Activated CD8-positive, alpha-beta memory T cell treated with anti-CD3 and anti-CD28 coated beads, Interleukin-2, amount 10 ng/mL, durations not matched to agents 7 days and 5 days (primary cell): Measurements from ENCODE around the gene EMILIN2. TPM values are rescaled to one million over a fixed set of nuclear protein-coding genes. Genes with fewer than 3 reads are reported as not detected.

Experiments
- ATAC-seq: fragments of 150-1000 bp; cut with Tn5 transposase; one replicate; pipeline ENCODE4 v1.10.0; 2021; ENCODE audit warnings: moderate library complexity
- CTCF ChIA-PET: fragments of 350-600 bp; sonication (Branson Sonifier 250); formaldehyde crosslinking; loops from one replicate; lab custom pipeline; 2021; ENCODE audit warnings: antibody characterized with exemption; lab: Charles Lee
- DNase-seq: peaks from one replicate; pipeline ENCODE4 v3.0.0-alpha.2; 2020
- H3K27ac Mint-ChIP-seq: one replicate; pipeline ENCODE4 v1.8.0; 2021; ENCODE audit warnings: mild to moderate bottlenecking, mixed read lengths
- H3K27me3 Mint-ChIP-seq: one replicate; pipeline ENCODE4 v1.8.0; 2021; ENCODE audit warnings: mixed read lengths
- H3K36me3 Mint-ChIP-seq: one replicate; pipeline ENCODE4 v1.8.0; 2021; ENCODE audit warnings: mild to moderate bottlenecking, mixed read lengths
- H3K4me1 Mint-ChIP-seq: one replicate; pipeline ENCODE4 v1.8.0; 2021; ENCODE audit warnings: mixed read lengths
- H3K4me3 Mint-ChIP-seq: one replicate; pipeline ENCODE4 v1.8.0; 2021; ENCODE audit warnings: mild to moderate bottlenecking, moderate library complexity, mixed read lengths
- H3K9me3 Mint-ChIP-seq: one replicate; pipeline ENCODE4 v1.8.0; 2022; ENCODE audit warnings: low read depth, mixed read lengths
- total RNA-seq, 2 experiments: library from RNA; stranded (reverse); gene quantifications; one replicate each; pipeline ENCODE4 v1.2.3, GENCODE V29; 2021

EMILIN2 gene
- total RNA-seq, 2 experiments from 2014 or later, result 17.3 to 19.0 TPM

DNA sequence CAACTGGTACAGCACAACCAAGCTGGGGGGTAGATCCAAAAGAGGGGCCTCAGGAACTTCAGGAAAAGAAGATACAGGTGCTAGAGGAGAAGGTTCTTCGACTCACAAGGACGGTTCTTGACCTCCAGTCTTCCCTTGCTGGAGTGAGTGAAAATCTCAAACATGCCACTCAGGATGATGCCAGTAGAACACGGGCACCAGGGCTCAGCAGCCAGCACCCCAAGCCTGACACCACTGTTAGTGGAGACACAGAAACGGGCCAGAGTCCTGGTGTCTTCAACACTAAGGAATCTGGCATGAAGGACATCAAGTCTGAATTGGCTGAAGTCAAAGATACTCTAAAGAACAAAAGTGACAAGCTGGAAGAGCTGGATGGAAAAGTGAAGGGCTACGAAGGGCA is 43.8 kb downstream of the EMILIN2 start:
- H3K9me3 Mint-ChIP-seq, result peaks cover 9% of the 10 kb centered on the region
- H3K27me3 Mint-ChIP-seq, result no peaks in the 10 kb centered on the region
- no peak for ATAC-seq
- H3K4me3 Mint-ChIP-seq, result no peak overlapping the region
- no peak overlapping the region for H3K27ac Mint-ChIP-seq
- DNase-seq, result no peak
- H3K4me1 Mint-ChIP-seq, result peaks cover 26% of the 10 kb centered on the region
- CTCF ChIA-PET, result interaction anchor here (1.0 to 1.6 kb wide), 2 partner anchors 8 to 15 kb away, joined by 3 to 4 read pairs; no protein-coding TSS in a partner anchor
- peaks cover 11% of the 10 kb centered on the region for H3K36me3 Mint-ChIP-seq

DNA sequence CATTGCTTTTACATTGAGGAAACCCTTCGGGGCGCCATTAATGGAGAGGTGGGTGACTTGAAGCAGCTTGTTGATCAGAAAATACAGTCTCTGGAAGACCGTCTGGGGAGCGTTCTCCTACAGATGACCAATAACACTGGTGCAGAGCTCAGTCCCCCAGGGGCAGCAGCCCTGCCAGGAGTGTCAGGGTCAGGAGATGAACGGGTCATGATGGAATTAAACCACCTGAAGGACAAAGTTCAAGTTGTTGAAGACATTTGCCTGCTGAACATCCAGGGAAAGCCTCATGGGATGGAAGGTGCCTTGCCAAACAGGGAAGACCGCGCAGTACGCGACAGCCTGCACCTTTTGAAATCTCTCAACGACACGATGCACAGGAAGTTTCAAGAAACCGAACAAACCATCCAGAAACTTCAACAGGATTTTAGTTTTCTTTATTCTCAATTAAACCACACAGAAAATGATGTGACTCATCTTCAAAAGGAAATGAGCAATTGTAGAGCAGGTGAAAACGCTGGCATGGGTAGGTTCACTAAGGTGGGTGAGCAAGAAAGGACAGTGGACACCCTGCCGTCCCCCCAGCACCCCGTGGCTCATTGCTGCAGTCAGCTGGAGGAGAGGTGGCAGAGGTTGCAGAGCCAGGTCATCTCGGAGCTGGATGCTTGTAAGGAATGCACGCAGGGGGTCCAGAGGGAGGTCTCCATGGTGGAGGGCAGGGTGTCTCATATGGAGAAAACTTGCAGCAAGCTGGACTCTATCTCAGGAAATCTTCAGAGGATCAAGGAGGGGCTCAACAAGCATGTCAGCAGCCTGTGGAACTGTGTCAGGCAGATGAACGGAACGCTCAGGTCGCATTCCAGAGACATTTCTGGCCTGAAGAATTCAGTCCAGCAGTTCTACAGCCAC is 45.0 kb downstream of the EMILIN2 start:
- Mint-ChIP-seq H3K36me3 (peaks cover 6% of the 10 kb centered on the region), H3K27me3 (no peaks in the 10 kb centered on the region), H3K27ac (peak overlapping the region; percentile 16), H3K4me1 (peaks cover 26% of the 10 kb centered on the region), H3K9me3 (peaks cover 7% of the 10 kb centered on the region), H3K4me3 (no peak overlapping the region)
- DNase-seq (no peak), ATAC-seq (peak; percentile 56)
- CTCF ChIA-PET, result interaction anchor here (0.8 to 1.6 kb wide), 2 partner anchors 9 to 102 kb away, joined by 3 to 4 read pairs; no protein-coding TSS in a partner anchor

DNA sequence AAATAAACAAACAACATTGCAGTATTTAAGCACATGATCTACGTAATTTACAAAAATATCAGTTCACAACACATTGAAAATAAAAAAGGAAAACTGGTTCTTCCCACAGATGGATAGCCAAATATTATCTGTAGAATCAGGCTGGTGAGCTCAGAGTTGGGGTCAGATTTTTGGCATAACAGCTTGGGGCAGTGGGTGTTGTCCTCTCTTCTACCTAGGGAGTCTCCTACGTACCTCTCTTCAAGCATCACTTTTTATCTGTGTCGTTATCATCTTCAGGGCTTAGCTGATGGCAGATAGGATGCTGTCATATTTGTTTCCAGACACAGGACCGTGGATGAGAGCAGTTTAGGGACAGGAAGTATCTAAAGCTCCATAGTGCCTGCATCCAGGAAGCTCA is 46.2 kb downstream of the EMILIN2 start:
- DNase-seq (no peak), ATAC-seq (no peak)
- peaks cover 2% of the 10 kb centered on the region for H3K36me3 Mint-ChIP-seq
- no peaks in the 10 kb centered on the region for H3K27me3 Mint-ChIP-seq
- no peak overlapping the region for H3K27ac Mint-ChIP-seq
- peaks cover 26% of the 10 kb centered on the region for H3K4me1 Mint-ChIP-seq
- no peak overlapping the region for H3K4me3 Mint-ChIP-seq
- CTCF ChIA-PET, result no interaction called here
- H3K9me3 Mint-ChIP-seq, result peaks cover 2% of the 10 kb centered on the region

DNA sequence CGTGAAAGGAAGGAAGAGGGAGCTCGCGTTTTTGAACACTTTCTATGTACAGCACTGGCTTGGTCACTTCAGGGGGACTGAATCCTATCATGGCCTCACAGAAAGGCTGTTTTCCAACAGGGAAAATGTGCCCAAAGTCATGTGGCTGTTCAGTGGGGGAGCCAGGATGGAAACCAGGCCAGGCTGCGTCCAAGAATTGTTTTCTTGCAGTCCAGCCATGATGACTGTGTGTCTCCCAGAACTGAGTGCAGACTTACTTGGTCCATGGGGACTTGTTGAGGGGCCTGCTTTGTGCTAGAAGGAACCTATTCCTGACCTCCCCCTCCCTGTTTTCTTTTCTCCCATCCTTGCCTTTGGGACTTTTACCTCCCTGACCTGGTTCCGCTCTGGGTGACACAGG is 46.9 kb downstream of the EMILIN2 start:
- no peak for ATAC-seq
- Mint-ChIP-seq H3K27me3 (no peaks in the 10 kb centered on the region), H3K4me3 (no peak overlapping the region), H3K4me1 (peaks cover 26% of the 10 kb centered on the region), H3K27ac (no peak overlapping the region), H3K36me3 (peaks cover 2% of the 10 kb centered on the region), H3K9me3 (peaks cover 2% of the 10 kb centered on the region)
- CTCF ChIA-PET, result no interaction called here
- DNase-seq, result no peak

DNA sequence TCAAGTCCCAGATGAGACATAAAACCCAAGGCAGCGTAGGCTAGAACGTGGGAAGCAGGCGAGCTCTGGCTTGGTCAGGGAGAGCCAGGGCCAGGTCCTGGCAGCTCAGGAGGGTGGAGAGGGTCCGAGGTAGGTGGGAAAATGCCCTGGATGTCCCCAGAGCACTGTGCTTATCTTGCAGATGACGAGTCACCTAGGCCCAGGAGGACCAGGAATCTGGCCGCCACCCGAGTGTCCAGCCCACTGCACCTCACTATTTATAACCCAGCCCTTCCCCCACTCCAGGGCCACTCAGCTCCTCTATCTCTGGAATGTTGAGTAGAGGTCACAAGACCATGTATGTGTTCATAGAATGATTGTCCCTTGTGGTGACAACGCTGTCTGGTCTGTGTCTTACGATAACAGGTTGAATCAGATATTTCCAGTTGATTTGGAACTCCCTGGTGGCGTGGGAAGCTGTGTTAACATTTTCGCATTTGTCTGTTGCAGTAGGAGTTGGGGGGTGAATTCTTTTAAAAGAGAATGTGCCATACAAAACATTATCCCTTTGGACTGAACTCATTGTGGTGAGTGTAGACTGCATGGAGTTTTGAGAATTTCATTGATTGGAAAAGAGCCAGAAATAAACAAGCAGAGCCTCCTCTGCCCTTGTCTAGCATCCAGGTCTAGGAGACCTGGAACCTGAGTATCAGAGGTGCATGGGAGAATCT is 47.5 kb downstream of the EMILIN2 start:
- DNase-seq, result no peak
- Mint-ChIP-seq H3K4me3 (no peak overlapping the region), H3K27ac (no peak overlapping the region), H3K9me3 (peaks cover 2% of the 10 kb centered on the region), H3K36me3 (peaks cover 2% of the 10 kb centered on the region), H3K4me1 (peaks cover 26% of the 10 kb centered on the region), H3K27me3 (no peaks in the 10 kb centered on the region)
- CTCF ChIA-PET, result interaction anchor here (1.2 kb wide), 1 partner anchor 11 kb away, joined by 3 read pairs; no protein-coding TSS in a partner anchor
- ATAC-seq, result no peak

DNA sequence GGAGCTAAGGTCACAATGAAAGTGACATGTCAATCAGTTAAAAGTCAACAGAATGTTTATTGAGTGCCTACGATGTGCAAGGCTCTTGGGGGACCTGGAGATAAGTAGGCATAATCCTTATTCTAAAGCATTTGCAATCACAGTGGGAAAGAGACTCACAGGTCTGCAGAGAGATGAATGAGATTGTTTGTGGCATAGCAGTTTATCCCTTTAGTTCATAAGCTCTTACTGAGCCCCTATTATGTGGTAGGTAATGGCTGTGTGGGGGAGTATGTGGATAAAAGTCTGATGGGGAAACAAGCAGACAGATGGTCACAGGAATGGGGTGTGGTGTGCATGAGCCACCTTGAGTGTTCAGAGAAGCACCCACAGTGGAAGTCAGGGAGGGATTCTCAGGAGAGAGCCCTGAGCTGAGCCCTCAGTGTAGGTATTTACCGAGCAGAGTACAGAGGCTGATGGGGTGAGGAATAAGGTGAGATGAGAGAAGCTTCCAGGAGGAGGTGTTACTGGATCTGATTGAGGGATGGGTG is 48.1 kb downstream of the EMILIN2 start:
- Mint-ChIP-seq H3K36me3 (peaks cover 2% of the 10 kb centered on the region), H3K4me1 (peaks cover 23% of the 10 kb centered on the region), H3K27me3 (no peaks in the 10 kb centered on the region), H3K4me3 (no peak overlapping the region), H3K9me3 (no peaks in the 10 kb centered on the region), H3K27ac (no peak overlapping the region)
- no peak for ATAC-seq
- DNase-seq, result no peak
- CTCF ChIA-PET, result interaction anchor here (1.2 kb wide), 1 partner anchor 12 kb away, joined by 3 read pairs; no protein-coding TSS in a partner anchor

DNA sequence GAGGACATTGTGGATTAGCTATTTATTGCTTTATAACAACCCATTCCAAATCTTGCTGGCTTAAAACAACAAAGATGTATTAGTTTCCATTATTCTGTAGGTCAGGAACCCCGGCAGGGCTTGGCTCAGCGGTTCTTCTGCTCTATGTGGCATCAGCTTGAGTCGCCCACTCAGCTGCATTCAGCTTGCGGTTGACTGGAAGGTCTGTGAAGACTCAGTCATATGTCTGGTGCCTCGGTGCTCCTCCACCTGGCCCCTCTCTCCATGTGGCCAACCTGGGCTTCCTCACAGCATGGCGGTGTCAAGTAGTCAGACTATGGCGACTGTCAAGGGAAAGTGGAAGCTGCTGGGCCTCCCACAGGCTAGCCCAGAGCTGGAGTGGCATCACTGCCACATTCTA is 48.6 kb downstream of the EMILIN2 start:
- Mint-ChIP-seq H3K4me3 (no peak overlapping the region), H3K9me3 (no peaks in the 10 kb centered on the region), H3K36me3 (peaks cover 2% of the 10 kb centered on the region), H3K27ac (no peak overlapping the region), H3K27me3 (no peaks in the 10 kb centered on the region), H3K4me1 (peaks cover 18% of the 10 kb centered on the region)
- ATAC-seq (no peak), DNase-seq (no peak)
- CTCF ChIA-PET, result interaction anchor here (1.2 kb wide), 1 partner anchor 12 kb away, joined by 3 read pairs; no protein-coding TSS in a partner anchor

DNA sequence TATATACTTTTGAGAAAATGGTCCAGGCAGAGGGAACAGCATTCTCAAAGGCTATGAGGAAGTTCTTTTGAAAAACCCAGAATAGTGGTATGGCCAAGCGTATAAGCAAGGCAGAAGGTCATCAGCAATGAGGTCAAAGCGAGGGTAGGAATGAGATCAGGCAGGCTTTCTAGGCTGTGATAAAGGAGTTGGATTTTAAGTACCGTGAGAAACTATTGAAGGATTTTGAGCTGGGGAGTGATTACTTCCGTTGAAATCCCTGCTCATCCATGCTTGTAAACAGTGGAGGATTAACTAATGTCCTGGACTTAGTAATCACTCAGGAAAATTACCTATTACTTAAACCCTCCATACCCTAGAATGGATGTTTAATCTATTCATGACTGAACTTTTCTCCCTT is 50.2 kb downstream of the EMILIN2 start:
- H3K27ac Mint-ChIP-seq, result no peak overlapping the region
- DNase-seq, result no peak
- H3K9me3 Mint-ChIP-seq, result no peaks in the 10 kb centered on the region
- ATAC-seq, result no peak
- H3K4me1 Mint-ChIP-seq, result peaks cover 3% of the 10 kb centered on the region
- no peak overlapping the region for H3K4me3 Mint-ChIP-seq
- peaks cover 2% of the 10 kb centered on the region for H3K36me3 Mint-ChIP-seq
- CTCF ChIA-PET, result no interaction called here
- H3K27me3 Mint-ChIP-seq, result no peaks in the 10 kb centered on the region

DNA sequence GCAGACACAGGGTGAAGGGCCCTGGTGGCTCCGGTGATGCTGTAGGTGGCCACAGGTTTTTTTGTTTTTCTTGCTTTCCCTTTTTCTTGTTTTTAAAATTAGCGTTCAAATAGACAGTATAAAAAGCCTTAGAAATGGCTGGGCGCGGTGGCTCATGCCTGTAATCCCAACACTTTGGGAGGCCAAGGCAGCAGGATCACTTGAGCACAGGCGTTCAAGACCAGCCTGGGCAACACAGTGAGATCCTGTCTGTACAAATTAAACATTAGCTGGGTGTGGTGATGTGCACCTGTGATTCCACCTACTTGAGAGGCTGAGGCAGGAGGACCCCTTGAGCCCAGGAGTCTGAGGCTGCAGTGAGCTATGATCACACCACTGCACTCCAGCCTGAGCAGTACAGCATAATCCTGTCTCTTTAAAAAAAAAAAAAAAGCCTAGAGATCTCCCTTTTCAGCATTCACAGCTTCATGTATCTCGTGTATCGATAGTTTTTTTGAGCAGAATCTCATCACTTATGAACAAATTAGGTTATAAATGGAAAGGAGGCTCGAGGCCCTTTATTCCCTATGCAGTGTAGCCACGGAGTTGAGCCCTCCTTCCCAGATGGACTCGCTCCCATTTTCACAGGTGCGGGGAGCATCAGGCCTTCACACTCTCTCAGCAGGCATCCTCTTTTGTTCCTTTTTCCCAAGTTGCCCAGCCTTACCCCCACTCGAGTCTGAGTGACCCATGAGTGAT is 50.8 kb downstream of the EMILIN2 start:
- no peak for DNase-seq
- H3K36me3 Mint-ChIP-seq, result peaks cover 2% of the 10 kb centered on the region
- no peaks in the 10 kb centered on the region for H3K27me3 Mint-ChIP-seq
- no peak overlapping the region for H3K27ac Mint-ChIP-seq
- H3K4me3 Mint-ChIP-seq, result no peak overlapping the region
- CTCF ChIA-PET, result interaction anchor here (1.5 kb wide), 1 partner anchor 232 kb away, joined by 4 read pairs; no protein-coding TSS in a partner anchor
- H3K9me3 Mint-ChIP-seq, result no peaks in the 10 kb centered on the region
- H3K4me1 Mint-ChIP-seq, result no peaks in the 10 kb centered on the region
- ATAC-seq, result no peak

DNA sequence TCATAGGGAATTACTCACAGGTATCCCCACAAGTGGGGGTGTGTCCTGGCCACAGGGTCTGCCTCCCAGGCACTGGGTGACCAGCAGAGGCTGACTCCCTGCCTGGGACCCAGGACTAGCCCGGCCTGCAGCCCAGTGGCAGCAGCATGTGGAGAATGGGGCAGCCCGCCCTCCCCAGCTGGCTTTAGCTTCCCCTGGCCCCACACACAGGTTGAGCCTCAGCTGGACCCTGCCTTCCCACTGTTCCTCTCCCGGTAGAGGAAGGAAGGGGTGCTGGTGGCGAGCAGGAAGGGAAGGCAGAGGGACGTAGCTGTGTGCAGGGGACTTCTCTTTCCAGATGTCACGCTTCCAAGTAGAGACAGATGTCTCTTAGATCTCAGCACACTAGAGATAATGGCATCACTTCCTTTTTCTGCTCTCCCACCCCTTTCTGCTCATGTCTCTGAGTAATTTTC is 51.4 kb downstream of the EMILIN2 start:
- DNase-seq, result no peak

DNA sequence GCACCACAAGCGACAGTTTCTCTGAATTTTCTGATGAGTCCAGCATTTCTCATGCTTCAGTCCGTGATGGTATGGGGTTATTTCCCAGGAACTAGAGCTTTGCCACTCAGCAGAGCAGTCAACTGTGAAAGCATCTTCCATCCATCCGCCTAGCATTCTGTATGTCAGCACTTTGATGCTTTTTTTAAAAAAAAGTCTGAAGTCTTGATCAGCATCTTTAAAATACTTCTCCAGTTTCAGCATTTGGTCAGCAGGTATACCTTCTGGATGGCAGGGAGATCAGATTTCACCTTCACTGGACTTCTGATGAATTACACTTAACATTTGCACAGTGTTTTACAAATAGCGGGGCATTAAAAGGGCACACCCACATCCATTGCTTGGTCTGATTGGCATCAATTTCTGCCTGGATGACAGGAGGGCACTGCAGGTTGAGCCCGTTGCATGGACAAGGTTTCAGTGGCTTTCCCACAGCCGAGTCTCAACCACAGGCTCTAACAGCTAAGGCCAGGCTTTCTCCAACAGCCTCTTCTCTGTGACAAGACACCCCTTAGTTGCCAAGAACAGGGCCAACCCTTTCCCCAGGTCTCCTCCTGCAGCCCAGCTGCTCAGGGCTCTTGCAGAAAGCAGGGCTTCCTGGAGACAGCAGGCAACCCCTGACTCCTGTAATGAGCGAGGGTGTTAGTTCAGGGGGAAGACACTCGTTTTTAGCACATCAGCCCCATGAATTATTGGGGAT is 54.0 kb downstream of the EMILIN2 start:
- DNase-seq (no peak), ATAC-seq (no peak)
- Mint-ChIP-seq H3K27me3 (no peaks in the 10 kb centered on the region), H3K9me3 (no peaks in the 10 kb centered on the region), H3K4me3 (no peak overlapping the region), H3K4me1 (peaks cover 2% of the 10 kb centered on the region), H3K36me3 (no peaks in the 10 kb centered on the region), H3K27ac (no peak overlapping the region)
- CTCF ChIA-PET, result no interaction called here

More for the DNA sequence above, 51.4 kb downstream of the EMILIN2 start:
- Mint-ChIP-seq H3K4me3 (no peak overlapping the region), H3K27me3 (no peaks in the 10 kb centered on the region), H3K36me3 (peaks cover 2% of the 10 kb centered on the region), H3K4me1 (no peaks in the 10 kb centered on the region), H3K9me3 (no peaks in the 10 kb centered on the region), H3K27ac (no peak overlapping the region)
- CTCF ChIA-PET, result interaction anchor here (0.9 to 1.5 kb wide), 2 partner anchors 12 to 231 kb away, joined by 3 to 4 read pairs; no protein-coding TSS in a partner anchor
- no peak for ATAC-seq

DNA sequence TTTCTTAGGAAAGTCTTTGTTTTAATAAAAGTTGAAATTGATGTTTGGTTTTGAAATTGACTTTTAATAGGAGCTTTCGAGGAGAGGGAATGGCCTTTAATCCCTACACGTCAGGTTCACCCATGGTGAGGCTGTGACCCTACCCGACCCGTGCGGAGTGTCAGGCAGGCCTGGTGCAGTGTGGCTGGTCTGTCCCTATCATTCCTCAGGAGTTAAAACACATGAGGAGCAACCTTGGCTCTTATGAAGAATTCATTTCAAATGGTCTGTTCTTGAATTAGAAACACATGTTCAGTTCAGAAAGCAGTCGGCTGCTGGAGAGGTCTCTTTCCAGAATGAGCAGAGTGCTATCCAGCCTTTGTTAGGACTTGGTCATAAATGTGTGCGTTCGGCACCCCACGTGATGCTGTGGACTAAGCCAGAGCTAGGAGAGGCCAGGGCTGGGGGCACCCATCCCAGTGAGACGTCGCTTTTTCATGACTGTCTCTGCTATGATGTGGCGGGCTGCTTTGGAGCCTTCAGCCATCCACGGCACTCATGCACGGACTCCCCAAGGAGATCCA is 54.7 kb downstream of the EMILIN2 start:
- ATAC-seq (no peak), DNase-seq (no peak)
- H3K36me3 Mint-ChIP-seq, result no peaks in the 10 kb centered on the region
- H3K4me3 Mint-ChIP-seq, result no peak overlapping the region
- no peaks in the 10 kb centered on the region for H3K27me3 Mint-ChIP-seq
- CTCF ChIA-PET, result no interaction called here
- no peak overlapping the region for H3K27ac Mint-ChIP-seq
- H3K4me1 Mint-ChIP-seq, result peaks cover 3% of the 10 kb centered on the region
- H3K9me3 Mint-ChIP-seq, result no peaks in the 10 kb centered on the region
